ENCODE results near the gene PARD3.
"Not testable (repeated sequence)": the region's sequence is repeated elsewhere in the genome, so short reads cannot be mapped to it uniquely, and the experiment has no call there.

Gene PARD3

DNA sequence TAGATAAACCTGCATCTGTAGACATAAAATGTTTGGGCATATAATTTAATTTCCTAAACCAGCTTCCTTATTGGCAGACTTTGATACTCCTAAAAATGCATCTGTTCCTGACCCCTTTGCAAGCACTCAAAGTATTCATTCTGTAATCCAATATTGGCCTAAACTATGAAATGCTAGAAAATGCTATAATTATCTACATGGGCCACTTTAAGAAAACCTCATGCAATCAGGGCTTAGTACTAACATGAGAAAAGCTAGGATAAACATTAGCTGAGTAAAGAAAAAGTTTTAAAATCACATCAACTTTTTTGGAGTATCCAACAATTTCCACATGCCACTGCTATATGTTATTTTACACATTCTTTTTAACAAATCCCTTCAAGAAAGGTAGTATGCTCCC lies 57.2 kb downstream of the PARD3 start:
- ATAC-seq (ENCODE audit: low read depth) (no peak), DNase-seq (ENCODE audit: low spot score) (no peak)
- Histone ChIP-seq H3K27me3 (ENCODE audit: insufficient read depth, poor library complexity, severe bottlenecking) (no peaks in the 10 kb centered on the region), H3K9me3 (ENCODE audit: severe bottlenecking) (peaks cover 3% of the 10 kb centered on the region), H3K4me3 (ENCODE audit: severe bottlenecking) (no peak overlapping the region), H3K27ac (ENCODE audit: poor library complexity, severe bottlenecking) (peak overlapping the region; percentile 89), H3K4me1 (ENCODE audit: insufficient read depth, poor library complexity, severe bottlenecking) (peaks cover 48% of the 10 kb centered on the region), H3K36me3 (ENCODE audit: low read depth) (no peaks in the 10 kb centered on the region)
- TF ChIP-seq CTCF (IDR thresholded peaks at IDR 0.05; ENCODE audit: poor library complexity, severe bottlenecking), result no peak

DNA sequence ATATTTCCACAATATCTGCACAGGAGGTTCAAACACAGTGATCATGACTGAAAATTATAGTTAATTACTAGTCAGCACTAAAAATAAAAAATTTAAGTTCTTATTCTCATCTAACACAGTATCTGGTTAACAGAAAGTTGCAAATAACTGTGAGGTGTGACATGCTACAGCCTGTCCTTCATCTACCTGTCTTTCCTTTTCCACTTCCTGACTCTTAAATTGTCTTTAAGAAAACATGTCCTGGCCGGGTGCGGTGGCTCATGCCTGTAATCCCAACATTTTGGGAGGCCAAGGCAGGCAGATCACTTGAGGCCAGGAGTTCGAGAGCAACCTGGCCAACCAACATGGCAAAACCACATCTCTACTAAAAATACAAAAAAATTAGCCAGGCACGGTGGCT lies 57.9 kb downstream of the PARD3 start:
- not testable (repeated sequence) for H3K4me3 ChIP-seq (ENCODE audit: severe bottlenecking); DNase-seq (ENCODE audit: low spot score); H3K36me3 ChIP-seq (ENCODE audit: low read depth); H3K27me3 ChIP-seq (ENCODE audit: insufficient read depth, poor library complexity, severe bottlenecking); H3K9me3 ChIP-seq (ENCODE audit: severe bottlenecking); ATAC-seq (ENCODE audit: low read depth)
- Histone ChIP-seq H3K4me1 (ENCODE audit: insufficient read depth, poor library complexity, severe bottlenecking) (peaks cover 48% of the 10 kb centered on the region), H3K27ac (ENCODE audit: poor library complexity, severe bottlenecking) (peak overlapping the region; percentile 89)

DNA sequence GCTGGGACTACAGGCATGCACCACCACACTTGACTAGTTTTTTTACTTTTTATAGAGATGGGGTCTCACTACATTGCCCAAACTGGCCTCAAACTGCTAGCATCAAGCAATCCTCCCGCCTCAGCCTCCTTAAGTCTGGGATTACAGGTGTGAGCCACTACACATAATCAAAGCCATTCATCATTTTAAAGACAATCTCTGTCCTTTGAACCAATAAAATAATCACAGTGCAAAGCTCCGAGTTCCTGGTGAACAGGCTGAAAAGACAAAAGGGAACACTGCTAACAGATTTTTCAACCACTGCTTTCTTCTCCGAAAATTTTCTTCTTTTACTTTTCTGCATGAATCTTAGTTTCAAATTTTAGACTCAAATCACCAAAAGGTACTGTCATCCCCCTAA lies 58.5 kb downstream of the PARD3 start:
- Histone ChIP-seq H3K27me3 (ENCODE audit: insufficient read depth, poor library complexity, severe bottlenecking) (no peaks in the 10 kb centered on the region), H3K27ac (ENCODE audit: poor library complexity, severe bottlenecking) (peak overlapping the region; percentile 89), H3K9me3 (ENCODE audit: severe bottlenecking) (peaks cover 3% of the 10 kb centered on the region), H3K36me3 (ENCODE audit: low read depth) (no peaks in the 10 kb centered on the region), H3K4me3 (ENCODE audit: severe bottlenecking) (no peak overlapping the region), H3K4me1 (ENCODE audit: insufficient read depth, poor library complexity, severe bottlenecking) (peaks cover 47% of the 10 kb centered on the region)
- no peak for TF ChIP-seq CTCF (IDR thresholded peaks at IDR 0.05; ENCODE audit: poor library complexity, severe bottlenecking)
- ATAC-seq (ENCODE audit: low read depth) (no peak), DNase-seq (ENCODE audit: low spot score) (no peak)

DNA sequence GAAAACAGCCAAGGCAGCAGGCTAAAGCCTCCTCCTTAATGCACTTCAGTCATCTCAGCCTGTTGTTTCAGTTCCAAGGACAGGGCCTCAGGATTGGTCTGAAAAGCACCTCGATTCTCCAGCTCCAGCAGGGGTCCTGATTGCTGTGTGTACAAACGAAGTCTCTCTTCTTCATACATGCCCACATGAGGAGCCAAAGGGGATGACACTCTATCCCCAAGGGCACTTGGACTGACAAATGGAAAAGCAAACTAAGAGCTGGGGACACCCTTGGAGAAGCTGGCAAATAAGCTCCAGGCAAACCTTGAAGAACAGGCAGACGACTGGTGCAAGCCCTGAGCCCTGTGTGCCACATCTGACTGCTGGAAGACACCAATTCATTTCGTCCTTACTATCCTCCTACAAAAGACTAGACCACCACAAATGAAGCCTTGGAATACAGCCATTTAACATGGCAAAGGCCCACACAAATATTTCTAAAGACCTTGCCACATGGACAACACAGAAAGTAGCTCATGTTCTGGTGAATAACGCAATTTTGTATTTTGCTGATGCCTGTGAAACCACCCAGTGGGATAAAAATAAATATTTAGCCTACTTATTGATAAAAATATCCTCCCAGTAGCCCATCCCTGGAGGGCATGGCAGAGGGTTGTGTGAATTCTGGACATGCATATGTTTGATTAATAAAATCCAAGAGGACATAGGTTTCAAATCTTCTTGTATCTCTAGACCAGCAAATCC lies 61.9 kb downstream of the PARD3 start:
- H3K4me3 ChIP-seq (ENCODE audit: severe bottlenecking), result no peak overlapping the region
- no peaks in the 10 kb centered on the region for H3K27me3 ChIP-seq (ENCODE audit: insufficient read depth, poor library complexity, severe bottlenecking)
- no peak for TF ChIP-seq CTCF (IDR thresholded peaks at IDR 0.05; ENCODE audit: poor library complexity, severe bottlenecking)
- ATAC-seq (ENCODE audit: low read depth) (no peak), DNase-seq (ENCODE audit: low spot score) (no peak)
- peaks cover 18% of the 10 kb centered on the region for H3K4me1 ChIP-seq (ENCODE audit: insufficient read depth, poor library complexity, severe bottlenecking)
- H3K9me3 ChIP-seq (ENCODE audit: severe bottlenecking), result no peaks in the 10 kb centered on the region
- no peak overlapping the region for H3K27ac ChIP-seq (ENCODE audit: poor library complexity, severe bottlenecking)
- no peaks in the 10 kb centered on the region for H3K36me3 ChIP-seq (ENCODE audit: low read depth)

- ATAC-seq (ENCODE audit: low read depth), result no peak
- H3K36me3 ChIP-seq (ENCODE audit: low read depth), result no peaks in the 10 kb centered on the region
- no peak overlapping the region for H3K27ac ChIP-seq (ENCODE audit: poor library complexity, severe bottlenecking)
- H3K4me3 ChIP-seq (ENCODE audit: severe bottlenecking), result no peak overlapping the region
- no peaks in the 10 kb centered on the region for H3K27me3 ChIP-seq (ENCODE audit: insufficient read depth, poor library complexity, severe bottlenecking)
- peaks cover 20% of the 10 kb centered on the region for H3K4me1 ChIP-seq (ENCODE audit: insufficient read depth, poor library complexity, severe bottlenecking)
- no peak for DNase-seq (ENCODE audit: low spot score)
- no peaks in the 10 kb centered on the region for H3K9me3 ChIP-seq (ENCODE audit: severe bottlenecking)
- TF ChIP-seq CTCF (IDR thresholded peaks at IDR 0.05; ENCODE audit: poor library complexity, severe bottlenecking), result no peak
Observed at GRCh38 chr10:34751272-34751671, 63.8 kb downstream of the PARD3 start.

GRCh38 chr10:34750795-34751194 lies 64.3 kb downstream of the PARD3 start:
- H3K36me3 ChIP-seq (ENCODE audit: low read depth); ATAC-seq (ENCODE audit: low read depth); H3K4me3 ChIP-seq (ENCODE audit: severe bottlenecking); H3K27ac ChIP-seq (ENCODE audit: poor library complexity, severe bottlenecking); H3K9me3 ChIP-seq (ENCODE audit: severe bottlenecking); H3K27me3 ChIP-seq (ENCODE audit: insufficient read depth, poor library complexity, severe bottlenecking); DNase-seq (ENCODE audit: low spot score): not testable (repeated sequence)
- H3K4me1 ChIP-seq (ENCODE audit: insufficient read depth, poor library complexity, severe bottlenecking), result peaks cover 24% of the 10 kb centered on the region
